Measurements from ENCODE around the gene VPS52.
A peak's percentile ranks its signal among the peaks of the same experiment; 100 is the strongest.

Gene VPS52

DNA sequence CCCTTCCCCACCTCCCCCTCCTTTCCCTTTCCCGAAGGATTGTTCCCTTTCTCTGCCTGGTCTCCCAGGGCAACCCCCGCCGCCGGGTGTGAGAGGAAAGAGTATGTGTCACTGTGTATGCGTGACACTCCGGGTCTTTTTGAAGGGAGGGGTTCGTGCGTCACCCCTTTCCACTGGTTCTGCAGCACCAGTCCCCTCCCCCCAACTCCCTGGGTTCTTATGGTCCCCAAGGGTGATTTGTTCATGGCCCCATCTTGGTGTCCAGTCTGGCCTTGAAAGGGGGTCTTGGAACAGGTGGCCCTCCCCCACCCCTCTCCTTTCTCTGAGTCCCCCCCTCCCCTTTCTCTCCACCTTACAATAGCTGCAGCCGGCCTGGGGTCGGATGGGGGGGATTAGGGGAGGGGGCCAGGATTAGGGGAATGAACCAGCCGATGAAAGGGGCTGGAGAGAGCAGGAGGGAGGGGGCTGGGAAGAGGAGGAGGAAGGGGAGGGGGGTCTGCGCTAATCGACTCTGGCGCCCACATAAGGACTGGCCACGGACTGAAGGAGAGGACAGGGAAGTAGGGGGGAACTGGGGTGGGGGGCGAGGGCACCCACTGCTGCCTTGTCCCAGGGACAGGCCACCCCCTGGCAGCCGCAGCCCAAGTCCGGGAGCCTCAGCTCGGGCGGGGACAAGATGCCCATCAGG, 64.7 kb downstream of the VPS52 start:
- Histone ChIP-seq H3K27ac (peak overlapping the region; percentile 95 to 99), H3K4me3 (peak overlapping the region; percentile 99)
- TF ChIP-seq, protein P1, sequence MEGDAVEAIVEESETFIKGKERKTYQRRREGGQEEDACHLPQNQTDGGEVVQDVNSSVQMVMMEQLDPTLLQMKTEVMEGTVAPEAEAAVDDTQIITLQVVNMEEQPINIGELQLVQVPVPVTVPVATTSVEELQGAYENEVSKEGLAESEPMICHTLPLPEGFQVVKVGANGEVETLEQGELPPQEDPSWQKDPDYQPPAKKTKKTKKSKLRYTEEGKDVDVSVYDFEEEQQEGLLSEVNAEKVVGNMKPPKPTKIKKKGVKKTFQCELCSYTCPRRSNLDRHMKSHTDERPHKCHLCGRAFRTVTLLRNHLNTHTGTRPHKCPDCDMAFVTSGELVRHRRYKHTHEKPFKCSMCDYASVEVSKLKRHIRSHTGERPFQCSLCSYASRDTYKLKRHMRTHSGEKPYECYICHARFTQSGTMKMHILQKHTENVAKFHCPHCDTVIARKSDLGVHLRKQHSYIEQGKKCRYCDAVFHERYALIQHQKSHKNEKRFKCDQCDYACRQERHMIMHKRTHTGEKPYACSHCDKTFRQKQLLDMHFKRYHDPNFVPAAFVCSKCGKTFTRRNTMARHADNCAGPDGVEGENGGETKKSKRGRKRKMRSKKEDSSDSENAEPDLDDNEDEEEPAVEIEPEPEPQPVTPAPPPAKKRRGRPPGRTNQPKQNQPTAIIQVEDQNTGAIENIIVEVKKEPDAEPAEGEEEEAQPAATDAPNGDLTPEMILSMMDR (IDR thresholded peaks at IDR 0.05) = no peak
- DNase-seq (ENCODE audit: low spot score) = no peak

DNA sequence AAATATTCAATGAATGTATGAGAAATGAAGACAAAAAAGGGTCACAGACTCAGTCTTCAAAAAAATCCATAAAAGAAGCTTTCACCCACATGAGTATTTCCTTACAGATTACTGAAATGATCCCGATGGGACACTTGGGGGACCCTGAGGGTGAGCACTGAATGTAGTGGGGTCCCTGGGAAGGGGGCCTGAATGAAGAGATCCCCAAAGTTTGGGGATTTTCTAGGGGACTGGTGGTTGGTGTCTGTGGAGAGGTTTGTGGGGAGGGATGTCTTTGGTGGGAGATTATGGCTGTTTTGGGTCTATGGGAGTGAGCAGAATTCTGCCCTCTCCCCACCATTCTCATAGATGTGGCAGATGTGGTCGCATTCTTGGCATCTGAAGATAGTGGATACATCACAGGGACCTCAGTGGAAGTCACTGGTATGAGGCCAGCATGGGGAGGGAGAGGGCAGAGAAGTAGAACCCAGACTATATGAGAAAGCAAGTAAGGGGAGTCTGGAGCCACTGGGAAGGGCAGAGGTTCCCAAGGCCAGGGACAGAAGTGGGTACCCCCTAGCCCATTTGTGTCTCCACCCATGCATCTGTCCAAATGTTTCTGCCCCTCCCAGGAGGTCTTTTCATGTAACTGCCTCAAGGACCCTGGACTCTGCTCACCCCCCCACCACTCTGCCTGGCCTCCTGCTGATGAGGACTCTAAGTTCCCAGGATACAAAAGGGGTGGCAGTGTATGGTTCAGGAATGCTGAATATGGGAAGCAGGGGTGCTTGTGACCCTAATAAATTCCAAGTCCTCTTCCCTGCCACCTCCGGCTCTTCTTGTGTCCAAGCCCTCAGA, 65.4 kb downstream of the VPS52 start:
- no peak for DNase-seq (ENCODE audit: low spot score)
- H3K27ac ChIP-seq = no peak overlapping the region
- no peak overlapping the region for H3K4me3 ChIP-seq
- TF ChIP-seq, protein P1 (IDR thresholded peaks at IDR 0.05) = no peak

DNA sequence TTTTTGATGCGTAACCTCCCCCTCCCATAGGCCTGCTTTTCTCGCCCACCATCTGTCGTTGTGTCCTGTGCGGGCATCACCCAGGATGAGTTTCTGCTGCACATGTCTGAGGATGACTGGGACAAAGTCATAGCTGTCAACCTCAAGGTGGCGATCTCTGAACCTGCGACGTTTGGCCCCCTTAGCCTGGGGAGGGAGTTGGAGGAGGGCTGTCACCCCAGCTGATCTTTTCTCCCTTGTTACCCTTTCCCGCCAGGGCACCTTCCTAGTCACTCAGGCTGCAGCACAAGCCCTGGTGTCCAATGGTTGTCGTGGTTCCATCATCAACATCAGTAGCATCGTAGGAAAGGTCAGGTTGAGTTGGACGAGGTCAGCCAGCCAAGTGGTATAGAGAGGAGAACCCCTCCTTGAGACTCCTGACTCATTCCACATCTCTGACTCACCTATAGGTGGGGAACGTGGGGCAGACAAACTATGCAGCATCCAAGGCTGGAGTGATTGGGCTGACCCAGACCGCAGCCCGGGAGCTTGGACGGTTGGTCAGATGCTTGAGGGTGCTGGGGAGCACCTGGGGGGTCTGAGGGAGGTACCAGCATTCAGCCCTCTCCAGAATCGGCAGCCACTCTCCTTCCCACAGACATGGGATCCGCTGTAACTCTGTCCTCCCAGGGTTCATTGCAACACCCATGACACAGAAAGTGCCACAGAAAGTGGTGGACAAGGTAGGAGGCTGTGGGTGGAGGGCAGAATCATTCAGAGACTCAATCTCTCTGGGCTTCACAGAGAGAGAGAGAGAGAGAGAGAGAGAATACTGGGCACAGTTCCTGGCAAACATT, 66.3 kb downstream of the VPS52 start:
- TF ChIP-seq, protein P1 (IDR thresholded peaks at IDR 0.05) = no peak
- no peak for DNase-seq (ENCODE audit: low spot score)
- peak overlapping the region in 1 of 2 donors; percentile 67 for H3K27ac ChIP-seq
- peak overlapping the region; percentile 80 for H3K4me3 ChIP-seq

DNA sequence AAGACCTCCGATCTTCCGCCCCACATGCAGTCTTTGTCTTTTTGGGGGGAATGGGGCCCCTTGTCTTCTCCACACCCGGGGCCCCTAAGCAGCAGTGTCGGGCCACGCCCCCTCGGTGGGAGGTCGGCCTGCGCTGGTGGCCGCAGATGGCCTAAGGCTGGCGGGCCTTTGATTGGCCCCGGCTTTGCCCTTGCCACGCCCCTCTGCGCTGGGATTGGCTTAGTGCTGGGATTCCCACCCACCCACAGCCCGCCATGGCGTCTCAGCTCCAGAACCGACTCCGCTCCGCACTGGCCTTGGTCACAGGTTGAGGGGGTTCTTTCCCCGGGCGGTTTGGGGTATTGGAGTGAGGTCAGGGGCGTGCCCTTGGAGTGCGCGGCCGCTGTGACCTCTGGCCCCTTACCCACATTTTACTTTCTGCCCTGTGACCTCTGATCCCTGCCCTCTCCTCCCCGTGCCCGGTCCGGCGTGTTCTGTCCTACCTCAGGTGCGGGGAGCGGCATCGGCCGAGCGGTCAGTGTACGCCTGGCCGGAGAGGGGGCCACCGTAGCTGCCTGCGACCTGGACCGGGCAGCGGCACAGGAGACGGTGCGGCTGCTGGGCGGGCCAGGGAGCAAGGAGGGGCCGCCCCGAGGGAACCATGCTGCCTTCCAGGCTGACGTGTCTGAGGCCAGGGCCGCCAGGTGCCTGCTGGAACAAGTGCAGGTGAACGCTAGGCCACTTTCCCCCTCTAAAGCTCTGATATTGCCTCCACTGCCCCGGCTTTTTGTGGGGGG, 67.1 kb downstream of the VPS52 start, which contains the start of gene HSD17B8:
Gene HSD17B8 (plus strand): TSS at position 241 of the 776 bp plus-strand sequence. CDS start 14 bp downstream, at position 255.
- peak; percentile 94 for DNase-seq (ENCODE audit: low spot score)
- Histone ChIP-seq H3K4me3 (peak within 1 kb of the TSS; percentile 80), H3K27ac (peak within 1 kb of the TSS; percentile 23 to 67)
- TF ChIP-seq, protein P1 (IDR thresholded peaks at IDR 0.05) = no peak

DNA sequence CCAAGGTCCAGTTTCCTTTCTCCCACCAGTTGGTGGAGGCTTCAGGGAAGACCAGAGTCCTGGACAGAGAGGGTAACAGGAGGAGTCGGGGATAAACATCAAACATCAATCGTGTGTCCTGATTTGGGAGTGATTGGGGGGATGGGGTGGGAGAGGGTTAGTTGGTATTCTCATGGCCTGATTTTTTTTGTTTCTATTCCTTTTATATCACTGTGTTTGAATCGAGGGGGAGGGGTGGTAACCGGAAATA, 67.6 kb downstream of the VPS52 start:
- H3K4me3 ChIP-seq = peak overlapping the region; percentile 80
- TF ChIP-seq, protein P1 (IDR thresholded peaks at IDR 0.05) = no peak
- DNase-seq (ENCODE audit: low spot score) = no peak

DNA sequence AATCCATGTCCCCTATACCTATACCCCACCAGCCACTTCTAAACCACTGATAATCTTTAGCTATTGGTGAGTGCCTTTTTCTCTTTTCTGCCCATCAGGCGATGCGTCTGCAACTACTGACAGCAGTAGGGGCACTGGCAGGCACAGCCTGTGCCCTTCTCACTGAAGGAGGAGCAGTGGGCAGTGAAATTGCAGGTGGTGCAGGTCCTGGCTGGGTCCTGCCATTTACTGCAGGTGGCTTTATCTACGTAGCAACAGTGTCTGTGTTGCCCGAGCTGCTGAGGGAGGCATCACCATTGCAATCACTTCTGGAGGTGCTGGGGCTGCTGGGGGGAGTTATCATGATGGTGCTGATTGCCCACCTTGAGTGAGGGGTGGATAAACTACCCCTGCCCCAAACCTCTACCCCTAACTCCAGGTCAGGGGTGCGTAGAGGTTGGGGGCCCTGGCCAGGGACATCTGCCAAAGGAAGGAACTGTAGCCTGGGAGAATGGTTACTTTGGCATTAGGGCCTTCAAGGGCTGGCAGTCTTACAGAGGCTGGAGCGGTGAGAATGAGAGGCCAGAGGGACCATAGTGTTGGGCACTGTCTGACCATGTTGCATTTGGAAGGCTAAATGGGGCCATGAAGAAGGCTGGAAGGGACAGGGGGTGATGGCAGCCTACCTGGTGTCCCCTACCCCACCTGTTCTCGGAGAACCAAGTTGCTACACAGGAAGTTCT, 68.1 kb downstream of the VPS52 start:
- H3K27ac ChIP-seq = no peak overlapping the region
- H3K4me3 ChIP-seq = no peak overlapping the region
- DNase-seq (ENCODE audit: low spot score) = no peak
- TF ChIP-seq, protein P1 (IDR thresholded peaks at IDR 0.05) = no peak

More for the DNA sequence above, 67.6 kb downstream of the VPS52 start:
- H3K27ac ChIP-seq = no peak overlapping the region

Data from coronary artery (tissue), 2 donors.